HCT116 (cell line): ENCODE results near the gene DDX52.

Source experiments
- EZH2 ChIP-seq: fragments of 200-600 bp; sonication (generic); IDR thresholded peaks from 2 replicates; pipeline ENCODE4 v1.6.1; 2017; ENCODE audit warnings: antibody characterized with exemption, mixed run types
- EZH2phosphoT487 ChIP-seq: fragments of 200-600 bp; IDR thresholded peaks from 2 replicates; pipeline ENCODE4 v1.6.1; 2018; ENCODE audit warnings: antibody characterized with exemption, borderline replicate concordance
- POLR2AphosphoS5 ChIP-seq: IDR thresholded peaks from 2 replicates; pipeline ENCODE4 v1.6.1; 2011; ENCODE audit warnings: mild to moderate bottlenecking, low read depth, low read length, moderate library complexity
- TCF7L2 ChIP-seq: IDR thresholded peaks from 2 replicates; pipeline ENCODE4 v1.7.0; 2011; ENCODE audit warnings: borderline replicate concordance, inconsistent platforms; ENCODE audit not compliant: insufficient read depth, insufficient read length; ENCODE audit errors: extremely low read depth
- TF ChIP-seq, protein P1 (sequence below), 3 experiments: fragments of 200-600 bp in 1 of 3; sonication (generic) in 1 of 3; IDR thresholded peaks in 2 of 3; conservative IDR thresholded peaks in 1 of 3; 2 replicates each; pipeline ENCODE4 v1.5.1; 2012 to 2017; ENCODE audit warnings: low read depth in 2 of 3, low read length in 2 of 3, antibody characterized with exemption in 1 of 3, borderline replicate concordance in 1 of 3, control low read depth in 1 of 3, mild to moderate bottlenecking in 1 of 3, mixed read lengths in 1 of 3, mixed run types in 1 of 3, moderate library complexity in 1 of 3; ENCODE audit not compliant: insufficient read depth in 1 of 3

DNA sequence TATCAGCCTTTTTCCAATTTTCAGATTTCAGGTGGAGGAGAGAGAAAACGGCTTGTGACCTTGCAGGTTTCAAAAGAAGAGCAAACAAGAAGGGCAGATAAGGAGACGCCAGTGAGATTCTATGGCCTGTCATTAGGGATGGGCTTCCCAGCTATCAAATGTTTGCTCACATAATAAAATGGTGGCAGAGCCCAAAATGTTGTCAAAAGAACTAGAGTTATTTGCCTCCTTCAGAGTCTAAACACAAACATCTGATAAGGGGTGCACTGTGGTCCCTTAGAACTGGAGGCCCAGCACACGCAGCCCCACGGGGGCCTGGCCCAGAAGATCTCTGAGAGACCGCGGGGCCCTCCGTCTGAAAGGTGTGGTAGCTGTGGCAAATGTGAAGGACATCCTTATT, 46.1 kb upstream of the DDX52 start:
- TF ChIP-seq EZH2phosphoT487 (no peak), EZH2 (no peak), POLR2AphosphoS5 (no peak), TCF7L2 (no peak)
- TF ChIP-seq, protein P1, sequence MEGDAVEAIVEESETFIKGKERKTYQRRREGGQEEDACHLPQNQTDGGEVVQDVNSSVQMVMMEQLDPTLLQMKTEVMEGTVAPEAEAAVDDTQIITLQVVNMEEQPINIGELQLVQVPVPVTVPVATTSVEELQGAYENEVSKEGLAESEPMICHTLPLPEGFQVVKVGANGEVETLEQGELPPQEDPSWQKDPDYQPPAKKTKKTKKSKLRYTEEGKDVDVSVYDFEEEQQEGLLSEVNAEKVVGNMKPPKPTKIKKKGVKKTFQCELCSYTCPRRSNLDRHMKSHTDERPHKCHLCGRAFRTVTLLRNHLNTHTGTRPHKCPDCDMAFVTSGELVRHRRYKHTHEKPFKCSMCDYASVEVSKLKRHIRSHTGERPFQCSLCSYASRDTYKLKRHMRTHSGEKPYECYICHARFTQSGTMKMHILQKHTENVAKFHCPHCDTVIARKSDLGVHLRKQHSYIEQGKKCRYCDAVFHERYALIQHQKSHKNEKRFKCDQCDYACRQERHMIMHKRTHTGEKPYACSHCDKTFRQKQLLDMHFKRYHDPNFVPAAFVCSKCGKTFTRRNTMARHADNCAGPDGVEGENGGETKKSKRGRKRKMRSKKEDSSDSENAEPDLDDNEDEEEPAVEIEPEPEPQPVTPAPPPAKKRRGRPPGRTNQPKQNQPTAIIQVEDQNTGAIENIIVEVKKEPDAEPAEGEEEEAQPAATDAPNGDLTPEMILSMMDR (IDR thresholded peaks at IDR 0.05 in 2 of 3, conservative IDR thresholded peaks at IDR 0.05 in 1 of 3; ENCODE audit: borderline replicate concordance in 1 of 3, insufficient read depth in 1 of 3, low read depth in 2 of 3, low read length in 2 of 3), result no peak
